Measurements from ENCODE around the gene CACNB2.
A peak's percentile ranks its signal among the peaks of the same experiment; 100 is the strongest.

The CACNB2 gene

GRCh38 chr10:18350340-18350739 lies 210.1 kb downstream of the CACNB2 start:
- peak; percentile 51 for DNase-seq

DNA sequence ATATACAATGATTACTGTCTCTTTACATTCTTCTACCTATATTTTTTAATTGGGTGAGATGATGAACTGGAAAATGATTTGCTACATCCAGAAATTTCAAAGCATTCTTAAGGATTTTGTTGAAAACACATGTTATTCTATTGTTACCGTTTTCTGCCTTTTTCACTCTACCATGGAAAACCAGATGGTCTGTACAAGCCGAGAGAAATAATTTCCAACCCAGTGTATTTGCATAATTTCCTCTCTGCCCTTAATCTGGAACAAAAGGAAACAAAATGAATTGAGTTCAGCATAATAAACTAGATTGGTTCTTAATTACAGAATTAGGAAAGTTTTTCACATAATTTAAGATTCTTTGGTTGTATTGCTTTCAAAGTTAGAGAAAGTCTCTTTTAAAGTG lies 211.2 kb downstream of the CACNB2 start:
- no peak for DNase-seq

GRCh38 chr10:18352175-18352574 lies 212.0 kb downstream of the CACNB2 start:
- peak; percentile 68 for DNase-seq

GRCh38 chr10:18359812-18360211 lies 219.6 kb downstream of the CACNB2 start:
- no peak for DNase-seq

- peak; percentile 71 for DNase-seq
Measured at GRCh38 chr10:18362892-18363291, 222.7 kb downstream of the CACNB2 start.

DNA sequence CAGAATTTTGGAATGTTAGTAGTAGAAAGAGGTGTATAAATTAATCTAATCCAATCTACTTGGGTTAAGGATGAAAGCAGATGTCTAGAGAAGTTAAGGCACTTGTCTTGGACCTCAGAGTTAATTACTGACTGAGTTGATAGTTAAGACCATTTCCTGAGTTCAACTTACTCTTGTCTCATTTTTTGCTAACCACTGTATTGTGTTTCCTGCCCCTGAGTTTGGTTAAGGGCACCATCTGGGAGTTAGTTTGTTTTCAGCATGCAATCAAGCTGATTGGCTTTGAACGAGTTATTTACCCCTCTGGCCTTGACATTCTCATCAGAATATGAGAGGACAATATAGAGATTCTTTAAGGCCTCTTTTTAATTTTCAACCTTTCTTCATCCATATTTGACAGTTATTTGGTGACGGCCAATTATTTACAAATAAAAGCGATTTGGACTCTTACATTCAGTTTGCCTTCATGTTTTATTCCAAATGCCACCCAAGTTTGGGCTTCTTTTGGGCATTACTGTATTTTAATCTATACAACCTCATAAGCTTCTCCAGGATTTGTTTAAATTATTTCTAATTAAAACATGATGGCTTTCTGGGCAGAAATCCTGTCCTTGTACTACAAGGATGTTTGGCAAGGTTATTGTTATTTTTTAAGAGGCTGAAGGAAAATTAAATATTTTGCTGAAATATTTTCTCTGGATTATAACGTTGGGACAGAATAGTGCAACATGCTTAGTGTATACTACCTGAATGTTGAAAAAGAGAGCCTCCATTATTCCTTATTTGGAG lies 225.0 kb downstream of the CACNB2 start:
- peak; percentile 81 for DNase-seq

- DNase-seq: no peak
Measured at GRCh38 chr10:18367840-18368239, 227.6 kb downstream of the CACNB2 start.

DNA sequence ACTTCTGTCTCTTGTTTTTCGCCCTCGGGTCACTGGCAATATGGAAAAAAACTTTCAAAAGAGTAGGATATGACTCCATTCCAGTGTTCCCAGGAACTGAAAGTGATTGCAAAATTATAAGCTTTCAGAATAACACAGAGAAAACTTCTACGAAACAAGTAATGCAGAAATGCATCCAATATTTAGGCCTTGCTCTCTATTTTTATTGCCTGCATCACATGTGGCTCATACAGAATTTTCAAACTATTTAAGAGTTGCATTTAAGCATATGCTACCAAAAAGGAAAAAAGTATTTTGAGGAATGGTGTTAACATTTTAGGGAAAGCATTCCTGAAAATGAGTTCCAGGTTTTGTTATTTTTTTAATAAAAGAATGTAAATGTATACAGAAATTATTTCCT lies 228.0 kb downstream of the CACNB2 start:
- no peak for DNase-seq

DNA sequence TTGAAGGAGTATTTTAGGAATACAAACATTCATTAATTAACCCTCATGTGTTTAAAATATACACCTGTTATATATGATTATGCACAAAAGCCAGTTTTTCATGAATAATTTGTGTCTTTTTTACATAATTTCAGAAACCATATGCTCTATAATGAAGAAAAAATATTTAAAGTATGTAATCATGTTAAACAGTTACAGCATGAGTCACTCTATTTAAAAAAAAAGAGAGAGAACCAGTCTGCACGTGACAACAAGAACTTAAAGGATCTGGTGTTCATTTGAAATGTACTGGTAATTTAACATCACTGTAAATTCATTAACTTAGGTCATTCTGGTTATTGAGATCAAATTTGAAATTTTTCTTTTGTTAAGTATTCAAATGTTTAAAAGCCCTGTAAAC lies 228.5 kb downstream of the CACNB2 start:
- DNase-seq: no peak

- no peak for DNase-seq
Measured at GRCh38 chr10:18369859-18370473, 229.7 kb downstream of the CACNB2 start.

- no peak for DNase-seq
Measured at GRCh38 chr10:18376650-18377049, 236.4 kb downstream of the CACNB2 start.

- DNase-seq: no peak
Measured at GRCh38 chr10:18377898-18378297, 237.7 kb downstream of the CACNB2 start.

- DNase-seq: no peak
Measured at GRCh38 chr10:18378766-18379165, 238.5 kb downstream of the CACNB2 start.

- DNase-seq: no peak
Measured at GRCh38 chr10:18381679-18382078, 241.5 kb downstream of the CACNB2 start.

- DNase-seq: peak; percentile 96
Measured at GRCh38 chr10:18397906-18398305, 257.7 kb downstream of the CACNB2 start.

DNA sequence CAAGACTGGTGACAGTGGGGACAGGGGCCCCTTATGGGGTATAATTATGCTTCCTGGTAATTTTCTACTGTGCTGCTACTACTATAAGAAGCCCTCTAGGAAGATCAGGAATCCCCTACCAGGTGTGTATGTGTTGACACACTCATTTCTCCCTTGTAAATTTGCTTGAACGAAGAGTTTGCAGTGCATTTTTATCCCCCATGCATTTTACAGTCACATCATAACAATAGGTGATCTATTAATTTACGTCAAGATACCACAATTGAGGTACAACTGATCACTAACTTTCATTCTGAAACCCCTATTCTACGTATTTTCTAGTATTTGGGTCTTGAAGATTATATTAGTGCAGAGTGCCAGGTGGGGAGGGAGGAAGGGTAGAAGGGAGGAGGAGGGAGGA lies 258.9 kb downstream of the CACNB2 start:
- no peak for DNase-seq

GRCh38 chr10:18400201-18400905 lies 260.1 kb downstream of the CACNB2 start:
- DNase-seq: peak; percentile 90

- DNase-seq: peak; percentile 75
Measured at GRCh38 chr10:18400906-18401245, 260.7 kb downstream of the CACNB2 start.

DNA sequence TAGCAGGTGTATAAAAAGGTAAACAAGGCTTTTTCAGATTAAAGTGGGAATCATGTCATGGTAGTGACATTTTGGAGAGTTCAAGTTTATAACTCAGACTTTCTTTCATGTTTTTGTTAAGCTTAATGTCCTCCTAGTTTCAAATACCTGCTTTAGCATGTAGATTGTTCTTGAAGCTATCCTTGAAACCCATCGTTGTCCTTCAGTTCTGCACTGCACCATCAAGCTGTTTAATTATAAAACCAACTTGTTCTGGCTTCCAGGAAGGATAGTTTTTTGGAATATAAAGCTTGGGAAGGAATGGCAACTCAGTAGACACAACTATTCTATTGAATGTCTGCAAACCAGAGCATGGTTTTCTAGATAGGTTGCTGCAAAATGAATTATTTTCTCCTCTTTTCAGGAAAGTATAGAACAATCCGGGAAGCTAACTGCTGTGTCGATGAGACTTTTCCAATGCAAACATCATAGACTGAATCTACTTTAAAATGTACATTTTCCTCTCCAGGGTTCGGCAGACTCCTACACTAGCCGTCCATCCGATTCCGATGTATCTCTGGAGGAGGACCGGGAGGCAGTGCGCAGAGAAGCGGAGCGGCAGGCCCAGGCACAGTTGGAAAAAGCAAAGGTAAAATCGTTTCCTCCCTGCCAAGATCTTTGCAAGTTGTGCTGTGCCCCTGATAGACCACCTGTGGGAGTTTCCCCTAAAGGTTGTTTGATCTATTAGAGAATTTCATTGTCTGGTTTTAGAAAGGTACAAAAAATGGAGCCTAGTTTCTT lies 261.4 kb downstream of the CACNB2 start:
- no peak for DNase-seq

- DNase-seq: no peak
Measured at GRCh38 chr10:18402853-18403252, 262.6 kb downstream of the CACNB2 start.

DNA sequence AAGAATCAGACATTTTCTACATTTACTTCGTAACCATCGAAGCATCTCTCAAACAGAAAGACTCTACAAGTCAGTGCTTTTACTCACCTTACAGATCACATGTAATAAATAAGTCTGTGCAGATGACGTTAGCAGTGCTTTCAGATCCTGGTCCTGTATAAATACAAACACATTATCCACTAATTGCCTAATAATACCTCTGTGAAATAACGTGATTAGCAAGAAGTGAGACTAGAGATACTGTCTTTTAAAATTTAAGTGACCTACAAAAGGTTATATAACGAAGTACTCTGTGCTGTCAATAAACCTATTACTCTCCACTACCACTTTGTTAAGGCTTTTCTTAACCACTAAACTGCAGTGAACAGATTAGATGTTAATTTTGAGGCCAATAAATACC lies 264.3 kb downstream of the CACNB2 start:
- DNase-seq: peak; percentile 18

- peak; percentile 70 for DNase-seq
Measured at GRCh38 chr10:18406136-18406535, 265.9 kb downstream of the CACNB2 start.

Measured in NCI-H82 (cell line).